NCI-H2029 treated with DMSO at 0.1 percent for 48 hours (cell line): ENCODE results near the gene OAS1.

Experiments
- DNase-seq: peaks from one replicate; lab custom pipeline; 2025; lab: John Stamatoyannopoulos, UW

Gene OAS1

GRCh38 chr12:112967306-112967705, 60.5 kb downstream of the OAS1 start:
- no peak for DNase-seq

- DNase-seq, result no peak
These were observed 61.1 kb downstream of the OAS1 start for GRCh38 chr12:112967858-112968257.
